MM.1S (cell line): ENCODE measurements around the gene GATAD2A.
"Not testable (repeated sequence)": the region's sequence is repeated elsewhere in the genome, so short reads cannot be mapped to it uniquely, and the experiment has no call there.

ENCODE experiments used
- DNase-seq: peaks from one replicate; pipeline ENCODE4 v3.0.0-alpha.2; 2015
- H2AFZ ChIP-seq: fragments of 300-600 bp; sonication (generic); 2 replicates; pipeline ENCODE4 v1.6.0; 2016; ENCODE audit warnings: antibody characterized with exemption, low read length
- H3F3A ChIP-seq: fragments of 300-600 bp; sonication (generic); 2 replicates; pipeline ENCODE4 v1.6.1; 2016; ENCODE audit warnings: mild to moderate bottlenecking, antibody characterized with exemption, low read length, moderate library complexity, mixed read lengths; ENCODE audit not compliant: insufficient read depth
- H3K27ac ChIP-seq: fragments of 300-600 bp; sonication (generic); 2 replicates; pipeline ENCODE4 v1.5.1; 2016; ENCODE audit warnings: mild to moderate bottlenecking, low read length
- H3K27me3 ChIP-seq: fragments of 300-600 bp; sonication (generic); replicated peaks from 2 replicates; pipeline ENCODE4 v1.6.0; 2016; ENCODE audit warnings: low read length; ENCODE audit not compliant: insufficient read depth
- H3K36me3 ChIP-seq: fragments of 300-600 bp; sonication (generic); replicated peaks from 2 replicates; pipeline ENCODE4 v1.6.1; 2016; ENCODE audit warnings: mild to moderate bottlenecking, low read length, mixed read lengths; ENCODE audit not compliant: insufficient read depth
- H3K4me1 ChIP-seq: fragments of 300-600 bp; sonication (generic); 2 replicates; pipeline ENCODE4 v1.6.1; 2016; ENCODE audit warnings: low read length, mixed read lengths
- H3K4me2 ChIP-seq: fragments of 300-600 bp; sonication (generic); 2 replicates; pipeline ENCODE4 v1.6.0; 2016; ENCODE audit warnings: low read depth, low read length
- H3K4me3 ChIP-seq: fragments of 300-600 bp; sonication (generic); 2 replicates; pipeline ENCODE4 v1.5.1; 2016; ENCODE audit warnings: low read length, mixed read lengths
- H3K79me2 ChIP-seq: fragments of 300-600 bp; sonication (generic); 2 replicates; pipeline ENCODE4 v1.6.1; 2016; ENCODE audit warnings: mixed run types, low read length, mixed read lengths
- H3K9ac ChIP-seq: fragments of 300-600 bp; sonication (generic); 2 replicates; pipeline ENCODE4 v1.6.1; 2016; ENCODE audit warnings: low read length, mixed read lengths
- H3K9me2 ChIP-seq: fragments of 300-600 bp; sonication (generic); replicated peaks from 2 replicates; pipeline ENCODE4 v1.6.1; 2016; ENCODE audit warnings: mild to moderate bottlenecking, low read length, mixed read lengths; ENCODE audit not compliant: insufficient read depth
- H3K9me3 ChIP-seq: fragments of 300-600 bp; sonication (generic); replicated peaks from 2 replicates; pipeline ENCODE4 v1.6.1; 2016; ENCODE audit warnings: mild to moderate bottlenecking, low read length, mixed read lengths; ENCODE audit not compliant: insufficient read depth
- H4K20me1 ChIP-seq: fragments of 300-600 bp; sonication (generic); 2 replicates; pipeline ENCODE4 v1.6.1; 2016; ENCODE audit warnings: mild to moderate bottlenecking, low read length, moderate library complexity, mixed read lengths; ENCODE audit not compliant: insufficient read depth
- EZH2 ChIP-seq: fragments of 300-600 bp; sonication (generic); optimal IDR thresholded peaks from 2 replicates; pipeline ENCODE3; 2017; ENCODE audit warnings: low read depth, mild to moderate bottlenecking, antibody characterized with exemption, low read length, mixed read lengths
- EZH2phosphoT487 ChIP-seq: fragments of 300-600 bp; sonication (generic); IDR thresholded peaks from 2 replicates; pipeline ENCODE4 v1.6.1; 2018; ENCODE audit warnings: antibody characterized with exemption, low read length
- TF ChIP-seq, protein P1 (sequence below): fragments of 300-600 bp; sonication (generic); IDR thresholded peaks from 2 replicates; pipeline ENCODE4 v1.5.1; 2016; ENCODE audit warnings: antibody characterized with exemption, low read length, mixed read lengths

Gene GATAD2A

DNA sequence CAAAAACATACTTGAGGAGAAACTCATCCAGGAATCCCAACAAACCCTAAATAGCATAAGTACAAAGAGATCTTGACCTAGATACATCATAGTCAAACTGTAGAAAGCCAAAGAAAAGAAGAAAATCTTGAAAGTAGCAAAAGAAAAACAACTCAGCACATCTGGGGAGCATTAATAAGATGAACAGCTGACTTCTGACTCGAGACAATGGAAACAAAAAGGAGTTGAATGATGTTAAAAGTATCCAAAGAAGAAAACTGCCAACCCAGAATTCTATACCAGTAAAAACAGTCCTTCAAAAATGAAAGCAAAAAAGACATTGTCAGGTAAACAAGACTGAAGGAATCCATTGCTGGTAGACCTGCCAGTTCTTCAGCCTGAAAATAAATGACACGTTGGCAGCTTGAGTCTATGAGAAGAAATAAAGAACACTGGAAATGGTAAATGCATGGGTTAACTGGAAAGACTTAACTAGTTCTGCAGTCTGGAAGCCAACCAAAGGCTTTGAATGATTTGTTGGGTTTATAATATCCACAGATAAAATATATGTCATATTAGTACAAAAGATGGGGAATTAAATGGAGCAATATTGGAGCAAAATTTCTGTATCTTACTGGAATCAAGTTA lies 63.1 kb downstream of the GATAD2A start:
- H3K9me2 ChIP-seq = no peaks in the 10 kb centered on the region
- peaks cover 62% of the 10 kb centered on the region for H3K79me2 ChIP-seq
- H3K4me1 ChIP-seq = no peaks in the 10 kb centered on the region
- no peaks in the 10 kb centered on the region for H4K20me1 ChIP-seq
- H3K27ac ChIP-seq = no peak overlapping the region
- no peaks in the 10 kb centered on the region for H3K9me3 ChIP-seq
- TF ChIP-seq EZH2 (no peak), EZH2phosphoT487 (no peak)
- TF ChIP-seq, protein P1, sequence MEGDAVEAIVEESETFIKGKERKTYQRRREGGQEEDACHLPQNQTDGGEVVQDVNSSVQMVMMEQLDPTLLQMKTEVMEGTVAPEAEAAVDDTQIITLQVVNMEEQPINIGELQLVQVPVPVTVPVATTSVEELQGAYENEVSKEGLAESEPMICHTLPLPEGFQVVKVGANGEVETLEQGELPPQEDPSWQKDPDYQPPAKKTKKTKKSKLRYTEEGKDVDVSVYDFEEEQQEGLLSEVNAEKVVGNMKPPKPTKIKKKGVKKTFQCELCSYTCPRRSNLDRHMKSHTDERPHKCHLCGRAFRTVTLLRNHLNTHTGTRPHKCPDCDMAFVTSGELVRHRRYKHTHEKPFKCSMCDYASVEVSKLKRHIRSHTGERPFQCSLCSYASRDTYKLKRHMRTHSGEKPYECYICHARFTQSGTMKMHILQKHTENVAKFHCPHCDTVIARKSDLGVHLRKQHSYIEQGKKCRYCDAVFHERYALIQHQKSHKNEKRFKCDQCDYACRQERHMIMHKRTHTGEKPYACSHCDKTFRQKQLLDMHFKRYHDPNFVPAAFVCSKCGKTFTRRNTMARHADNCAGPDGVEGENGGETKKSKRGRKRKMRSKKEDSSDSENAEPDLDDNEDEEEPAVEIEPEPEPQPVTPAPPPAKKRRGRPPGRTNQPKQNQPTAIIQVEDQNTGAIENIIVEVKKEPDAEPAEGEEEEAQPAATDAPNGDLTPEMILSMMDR = no peak
- no peak overlapping the region for H2AFZ ChIP-seq
- peaks cover 13% of the 10 kb centered on the region for H3K36me3 ChIP-seq
- no peaks in the 10 kb centered on the region for H3K27me3 ChIP-seq
- DNase-seq = no peak
- H3K4me3 ChIP-seq = no peak overlapping the region
- H3K4me2 ChIP-seq = no peak overlapping the region
- H3F3A ChIP-seq = no peaks in the 10 kb centered on the region
- H3K9ac ChIP-seq = no peak overlapping the region

DNA sequence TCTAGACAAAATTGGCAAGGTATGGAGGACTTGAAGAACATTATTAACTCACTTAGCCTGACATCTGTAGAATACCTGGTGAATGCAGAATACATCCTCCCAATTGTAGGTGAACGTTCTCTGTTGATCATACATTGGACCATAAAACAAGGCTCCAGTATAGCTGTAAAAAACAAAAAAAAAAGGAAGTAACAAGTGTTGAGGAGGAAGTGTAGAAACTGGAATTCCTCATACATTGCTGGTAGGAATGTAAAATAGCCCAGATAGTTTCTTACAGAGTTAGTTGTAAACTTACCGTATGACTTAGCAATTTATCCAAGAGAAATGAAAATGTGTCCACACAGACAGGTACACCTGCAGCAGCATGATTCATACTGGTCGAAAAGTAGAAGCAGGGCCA lies 65.1 kb downstream of the GATAD2A start:
- Histone ChIP-seq H3K9me2 (no peaks in the 10 kb centered on the region), H3K4me1 (no peaks in the 10 kb centered on the region), H3K9ac (no peak overlapping the region), H3K27ac (no peak overlapping the region), H3K36me3 (peaks cover 9% of the 10 kb centered on the region), H3K4me3 (no peak overlapping the region), H3F3A (no peaks in the 10 kb centered on the region), H2AFZ (no peak overlapping the region), H3K79me2 (peaks cover 63% of the 10 kb centered on the region), H3K27me3 (no peaks in the 10 kb centered on the region), H3K4me2 (no peak overlapping the region), H4K20me1 (no peaks in the 10 kb centered on the region), H3K9me3 (no peaks in the 10 kb centered on the region)
- TF ChIP-seq EZH2phosphoT487 (no peak), EZH2 (no peak)
- TF ChIP-seq, protein P1 = no peak
- DNase-seq = no peak

DNA sequence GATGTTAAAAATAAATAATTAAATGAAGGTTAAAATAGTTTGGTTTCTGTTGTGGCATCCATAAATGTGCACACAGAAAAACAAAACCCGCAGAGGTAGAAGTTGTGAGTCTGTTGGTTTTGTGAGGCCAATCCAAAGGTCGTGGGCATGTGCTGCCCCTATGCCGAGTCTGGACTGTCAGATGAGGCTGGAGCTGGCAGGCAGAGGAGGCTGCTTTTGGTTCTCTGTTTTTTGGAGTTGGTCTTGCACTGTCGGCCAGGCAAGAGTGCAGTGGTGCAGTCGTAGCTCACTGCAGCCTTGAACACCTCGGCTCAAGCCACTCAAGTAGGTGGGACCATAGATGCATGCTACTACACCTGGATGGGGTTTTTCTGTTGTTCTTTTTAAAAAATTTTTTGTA lies 66.2 kb downstream of the GATAD2A start:
- peaks cover 9% of the 10 kb centered on the region; the same call in 1 of the 2 replicates for H3K36me3 ChIP-seq
- no peak overlapping the region for H3K4me2 ChIP-seq
- H3K4me1 ChIP-seq = no peaks in the 10 kb centered on the region

DNA sequence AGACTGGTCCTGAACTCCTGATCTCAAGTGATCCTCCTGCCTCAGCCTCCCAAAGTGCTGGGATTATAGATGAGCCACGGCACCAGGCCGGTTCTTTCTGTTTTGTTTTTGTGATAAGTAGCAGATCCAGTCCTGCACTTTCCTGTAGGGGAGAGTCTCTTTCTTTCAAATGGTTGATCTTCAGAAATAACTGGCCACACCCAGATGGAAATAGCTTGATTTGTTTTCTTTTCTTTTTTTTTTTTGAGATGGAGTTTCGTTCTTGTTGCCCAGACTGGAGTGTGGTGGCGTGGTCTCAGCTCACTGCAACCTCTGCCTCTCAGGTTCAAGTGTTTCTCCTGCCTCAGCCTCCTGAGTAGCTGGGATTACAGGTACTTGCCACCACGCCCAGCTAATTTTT lies 66.6 kb downstream of the GATAD2A start:
- not testable (repeated sequence) for H3K4me1 ChIP-seq, H4K20me1 ChIP-seq, H3K9me3 ChIP-seq, DNase-seq, H3K36me3 ChIP-seq, H3F3A ChIP-seq, H3K27me3 ChIP-seq, H3K9me2 ChIP-seq, H2AFZ ChIP-seq, H3K4me2 ChIP-seq, H3K9ac ChIP-seq, H3K27ac ChIP-seq, H3K4me3 ChIP-seq
- peaks cover 68% of the 10 kb centered on the region for H3K79me2 ChIP-seq

More for the DNA sequence above, 66.2 kb downstream of the GATAD2A start:
- no peak for DNase-seq
- TF ChIP-seq, protein P1 = no peak
- no peak for TF ChIP-seq EZH2
- TF ChIP-seq EZH2phosphoT487 = no peak
- no peak overlapping the region for H3K27ac ChIP-seq
- peaks cover 66% of the 10 kb centered on the region for H3K79me2 ChIP-seq
- no peaks in the 10 kb centered on the region for H3K9me3 ChIP-seq
- no peaks in the 10 kb centered on the region for H3F3A ChIP-seq
- no peaks in the 10 kb centered on the region for H3K9me2 ChIP-seq
- H2AFZ ChIP-seq = no peak overlapping the region
- no peak overlapping the region for H3K4me3 ChIP-seq
- H4K20me1 ChIP-seq = no peaks in the 10 kb centered on the region
- H3K9ac ChIP-seq = no peak overlapping the region
- H3K27me3 ChIP-seq = no peaks in the 10 kb centered on the region
